ENCODE data around the gene CAPN13.

Gene CAPN13

DNA sequence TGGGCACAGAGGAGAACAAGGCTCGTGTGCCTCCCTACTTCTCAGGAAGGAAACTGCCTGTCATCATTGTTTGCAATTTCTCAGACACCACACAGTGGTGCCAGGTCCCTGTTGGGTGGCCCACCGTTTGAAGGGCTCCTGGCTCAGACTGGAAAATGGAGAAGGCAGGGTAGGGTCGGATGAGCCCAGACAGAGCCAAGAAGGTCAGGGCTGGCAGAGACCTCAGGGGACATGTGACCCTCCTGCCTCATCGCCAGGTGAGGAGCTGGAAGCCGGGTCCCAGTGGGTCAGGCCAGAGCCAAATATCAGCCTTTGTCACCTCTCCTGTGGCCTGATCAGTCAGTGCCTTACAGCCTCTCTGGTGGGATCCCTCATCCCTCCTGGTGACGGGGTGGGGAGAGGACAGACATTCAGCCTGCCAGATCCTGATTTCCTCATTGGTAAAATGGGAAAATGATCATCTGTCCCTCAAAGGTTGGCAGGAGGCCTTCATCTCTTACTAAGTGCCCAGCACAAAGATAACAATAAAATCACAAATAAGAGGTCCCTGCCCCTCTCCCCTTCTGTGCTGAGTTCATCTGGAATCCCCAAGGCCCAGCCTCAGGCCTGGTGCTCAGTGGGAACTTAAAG is 117.6 kb downstream of the CAPN13 start:
- Histone ChIP-seq H3K4me3 (ENCODE audit: low read depth, low read length) (no peak overlapping the region), H3K27ac (peak overlapping the region; percentile 73), H3K27me3 (ENCODE audit: insufficient read depth, low read depth, severe bottlenecking) (no peaks in the 10 kb centered on the region), H3K36me3 (no peaks in the 10 kb centered on the region), H3K9me3 (ENCODE audit: severe bottlenecking) (no peaks in the 10 kb centered on the region)
- TF ChIP-seq, protein P1, sequence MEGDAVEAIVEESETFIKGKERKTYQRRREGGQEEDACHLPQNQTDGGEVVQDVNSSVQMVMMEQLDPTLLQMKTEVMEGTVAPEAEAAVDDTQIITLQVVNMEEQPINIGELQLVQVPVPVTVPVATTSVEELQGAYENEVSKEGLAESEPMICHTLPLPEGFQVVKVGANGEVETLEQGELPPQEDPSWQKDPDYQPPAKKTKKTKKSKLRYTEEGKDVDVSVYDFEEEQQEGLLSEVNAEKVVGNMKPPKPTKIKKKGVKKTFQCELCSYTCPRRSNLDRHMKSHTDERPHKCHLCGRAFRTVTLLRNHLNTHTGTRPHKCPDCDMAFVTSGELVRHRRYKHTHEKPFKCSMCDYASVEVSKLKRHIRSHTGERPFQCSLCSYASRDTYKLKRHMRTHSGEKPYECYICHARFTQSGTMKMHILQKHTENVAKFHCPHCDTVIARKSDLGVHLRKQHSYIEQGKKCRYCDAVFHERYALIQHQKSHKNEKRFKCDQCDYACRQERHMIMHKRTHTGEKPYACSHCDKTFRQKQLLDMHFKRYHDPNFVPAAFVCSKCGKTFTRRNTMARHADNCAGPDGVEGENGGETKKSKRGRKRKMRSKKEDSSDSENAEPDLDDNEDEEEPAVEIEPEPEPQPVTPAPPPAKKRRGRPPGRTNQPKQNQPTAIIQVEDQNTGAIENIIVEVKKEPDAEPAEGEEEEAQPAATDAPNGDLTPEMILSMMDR (IDR thresholded peaks at IDR 0.05; ENCODE audit: low read depth, low read length) = no peak
- no peak for DNase-seq

- DNase-seq = peak; percentile 63
- Histone ChIP-seq H3K9me3 (ENCODE audit: severe bottlenecking) (peaks cover 5% of the 10 kb centered on the region), H3K4me3 (ENCODE audit: low read depth, low read length) (no peak overlapping the region), H3K27me3 (ENCODE audit: insufficient read depth, low read depth, severe bottlenecking) (no peaks in the 10 kb centered on the region), H3K27ac (peak overlapping the region; percentile 73), H3K36me3 (no peaks in the 10 kb centered on the region)
- TF ChIP-seq, protein P1 (IDR thresholded peaks at IDR 0.05; ENCODE audit: low read depth, low read length) = no peak
Observed at GRCh38 chr2:30688956-30689401, 118.3 kb downstream of the CAPN13 start.

GRCh38 chr2:30686669-30687068 is 120.6 kb downstream of the CAPN13 start:
- H3K36me3 ChIP-seq = no peaks in the 10 kb centered on the region
- TF ChIP-seq, protein P1 (IDR thresholded peaks at IDR 0.05; ENCODE audit: low read depth, low read length) = no peak

GRCh38 chr2:30686000-30686399 is 121.2 kb downstream of the CAPN13 start:
- H3K36me3 ChIP-seq = no peaks in the 10 kb centered on the region
- H3K27me3 ChIP-seq (ENCODE audit: insufficient read depth, low read depth, severe bottlenecking) = no peaks in the 10 kb centered on the region
- H3K27ac ChIP-seq = no peak overlapping the region
- peak; percentile 61 for DNase-seq
- H3K9me3 ChIP-seq (ENCODE audit: severe bottlenecking) = peaks cover 6% of the 10 kb centered on the region
- TF ChIP-seq, protein P1 (IDR thresholded peaks at IDR 0.05; ENCODE audit: low read depth, low read length) = peak; percentile 68
- H3K4me3 ChIP-seq (ENCODE audit: low read depth, low read length) = no peak overlapping the region

More at GRCh38 chr2:30686669-30687068, 120.6 kb downstream of the CAPN13 start:
- no peak overlapping the region for H3K27ac ChIP-seq
- H3K9me3 ChIP-seq (ENCODE audit: severe bottlenecking) = peaks cover 6% of the 10 kb centered on the region
- no peaks in the 10 kb centered on the region for H3K27me3 ChIP-seq (ENCODE audit: insufficient read depth, low read depth, severe bottlenecking)
- DNase-seq = no peak
- H3K4me3 ChIP-seq (ENCODE audit: low read depth, low read length) = no peak overlapping the region

DNA sequence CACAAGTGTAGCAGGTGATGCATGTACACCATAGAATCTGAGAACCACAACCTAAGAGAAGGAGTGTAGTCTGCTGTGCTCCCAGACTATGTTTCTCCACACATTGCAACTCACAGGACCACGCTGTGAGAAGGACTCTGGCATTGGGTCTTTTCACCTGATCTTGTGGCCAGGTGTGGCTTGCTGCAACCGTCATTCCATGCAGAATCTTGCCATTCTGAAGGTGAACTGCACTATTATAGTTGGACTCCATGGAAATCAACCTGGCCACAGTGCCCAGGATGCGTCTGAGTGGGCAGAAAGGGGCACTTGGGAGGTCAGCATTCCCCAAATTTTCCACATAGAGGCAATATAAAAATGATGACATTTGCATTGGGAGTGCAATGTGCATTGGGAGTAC is 122.2 kb downstream of the CAPN13 start:
- TF ChIP-seq, protein P1 (IDR thresholded peaks at IDR 0.05; ENCODE audit: low read depth, low read length) = no peak

GRCh38 chr2:30684516-30684915 is 122.7 kb downstream of the CAPN13 start:
- H3K27ac ChIP-seq = no peak overlapping the region
- DNase-seq = no peak
- H3K4me3 ChIP-seq (ENCODE audit: low read depth, low read length) = no peak overlapping the region
- no peaks in the 10 kb centered on the region for H3K27me3 ChIP-seq (ENCODE audit: insufficient read depth, low read depth, severe bottlenecking)
- H3K9me3 ChIP-seq (ENCODE audit: severe bottlenecking) = peaks cover 6% of the 10 kb centered on the region
- TF ChIP-seq, protein P1 (IDR thresholded peaks at IDR 0.05; ENCODE audit: low read depth, low read length) = no peak
- H3K36me3 ChIP-seq = no peaks in the 10 kb centered on the region

More for the DNA sequence above, 122.2 kb downstream of the CAPN13 start:
- Histone ChIP-seq H3K27ac (no peak overlapping the region), H3K4me3 (ENCODE audit: low read depth, low read length) (no peak overlapping the region), H3K36me3 (no peaks in the 10 kb centered on the region), H3K9me3 (ENCODE audit: severe bottlenecking) (peaks cover 6% of the 10 kb centered on the region), H3K27me3 (ENCODE audit: insufficient read depth, low read depth, severe bottlenecking) (no peaks in the 10 kb centered on the region)
- no peak for DNase-seq

Measured in WERI-Rb-1 (cell line).